HG03045 (cell line): ENCODE data around the gene CCDC68.

Experiments used
- ATAC-seq: cut with Tn5 transposase; IDR thresholded peaks from one replicate; pipeline ENCODE4 v1.9.1; 2021; ENCODE audit warnings: mild to moderate bottlenecking, moderate library complexity; ENCODE audit not compliant: unreplicated experiment

Gene CCDC68

DNA sequence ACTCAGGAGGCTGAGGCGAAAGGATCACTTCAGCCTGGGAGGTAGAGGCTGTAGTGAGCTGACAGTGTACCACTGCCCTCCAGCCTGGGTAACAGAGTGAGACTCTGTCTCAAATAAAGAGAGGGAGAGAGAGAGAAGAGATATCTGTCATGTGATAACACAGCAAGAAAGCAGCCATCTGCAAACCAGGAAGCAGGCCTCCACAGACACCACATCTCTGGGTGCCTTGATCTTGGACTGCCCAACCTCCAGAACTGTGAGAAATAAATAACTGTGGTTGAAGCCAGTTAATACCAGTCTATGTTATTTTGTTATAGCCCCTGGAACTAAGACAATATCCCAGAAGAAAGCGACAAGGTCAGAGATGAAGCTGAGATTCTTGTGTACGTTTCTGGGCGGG lies 2.6 kb upstream of the CCDC68 start:
- ATAC-seq, result no peak

DNA sequence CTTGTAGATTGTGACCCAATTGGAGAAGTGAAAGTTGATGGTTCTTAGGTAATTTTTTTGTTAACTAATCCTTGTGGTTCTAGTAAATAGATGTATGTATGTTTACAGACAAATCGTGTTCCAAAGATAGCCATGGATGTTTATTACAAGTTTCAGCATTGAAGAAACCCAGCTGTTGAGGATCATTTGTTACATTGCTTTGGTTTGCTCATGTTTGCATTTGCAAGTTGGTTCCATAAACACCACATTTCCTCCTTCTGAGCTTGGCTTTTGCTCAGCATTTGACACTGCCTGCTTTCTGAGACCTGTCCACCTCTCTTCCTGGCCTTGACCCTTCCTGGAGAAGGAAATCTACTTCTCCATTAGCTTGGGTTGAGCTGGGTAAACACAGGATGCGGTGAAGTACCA lies 1.8 kb upstream of the CCDC68 start:
- no peak for ATAC-seq

DNA sequence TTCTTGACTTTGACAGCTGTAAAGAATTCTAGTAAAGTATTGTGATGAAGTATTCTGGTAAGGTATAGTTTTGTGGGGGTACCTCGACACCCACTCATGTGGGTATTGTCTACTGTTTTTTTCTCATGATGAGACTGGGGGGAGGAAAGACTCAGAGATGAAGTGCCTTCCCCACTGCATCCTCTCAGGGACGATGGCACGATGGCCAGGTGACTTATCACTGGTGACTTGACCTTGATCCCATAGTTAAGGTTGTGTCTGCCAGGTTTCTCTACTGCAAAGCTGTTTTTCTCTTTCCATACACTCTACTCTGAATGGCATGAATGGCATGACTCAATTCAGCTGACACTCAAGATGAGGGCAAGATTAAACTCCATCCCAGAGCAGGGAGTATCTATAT lies 936 bp upstream of the CCDC68 start:
- no peak for ATAC-seq

DNA sequence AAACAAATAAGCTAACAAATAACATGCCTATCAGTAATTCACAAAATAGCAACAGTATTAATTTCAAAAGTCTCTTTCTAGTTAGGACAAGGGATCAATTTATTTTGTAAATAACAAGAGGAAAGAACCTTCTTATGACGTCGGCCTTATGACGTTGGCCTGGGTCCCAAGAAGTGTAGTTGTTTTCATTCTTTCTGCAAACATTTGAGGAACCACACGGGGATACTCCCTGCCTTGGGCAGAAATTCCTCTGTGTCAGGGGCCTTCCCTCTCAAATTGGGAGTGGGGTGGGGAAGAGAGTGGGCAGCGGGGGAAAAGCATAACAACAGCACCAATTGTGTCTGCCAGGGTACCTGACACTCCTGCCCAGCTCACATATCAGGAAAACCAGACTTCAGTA lies 1.3 kb downstream of the CCDC68 start:
- ATAC-seq, result no peak

DNA sequence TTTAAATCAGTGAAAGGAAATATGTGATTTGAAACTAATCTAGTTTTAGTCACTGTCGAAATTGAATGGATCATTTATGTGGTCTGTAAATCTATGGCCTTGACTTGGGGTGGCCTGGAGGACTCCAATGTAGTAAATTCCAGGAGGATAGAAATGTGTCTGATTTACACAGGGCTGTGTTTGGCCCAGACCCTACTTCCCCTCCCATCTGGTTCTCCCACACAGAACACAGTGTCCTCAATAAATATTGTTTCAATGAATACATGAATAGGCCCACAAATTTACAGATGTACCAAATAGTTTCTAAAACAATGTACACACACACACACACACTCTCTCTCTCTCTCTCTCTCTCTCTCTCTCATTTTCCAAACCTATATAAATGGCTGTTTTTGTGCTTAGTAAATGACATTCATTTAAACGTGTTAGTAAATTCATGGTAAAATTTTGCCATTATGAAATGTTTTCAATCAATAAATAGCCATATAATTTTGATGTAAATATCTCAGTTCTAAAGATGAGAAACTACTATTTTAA lies 1.9 kb downstream of the CCDC68 start:
- ATAC-seq, result no peak

DNA sequence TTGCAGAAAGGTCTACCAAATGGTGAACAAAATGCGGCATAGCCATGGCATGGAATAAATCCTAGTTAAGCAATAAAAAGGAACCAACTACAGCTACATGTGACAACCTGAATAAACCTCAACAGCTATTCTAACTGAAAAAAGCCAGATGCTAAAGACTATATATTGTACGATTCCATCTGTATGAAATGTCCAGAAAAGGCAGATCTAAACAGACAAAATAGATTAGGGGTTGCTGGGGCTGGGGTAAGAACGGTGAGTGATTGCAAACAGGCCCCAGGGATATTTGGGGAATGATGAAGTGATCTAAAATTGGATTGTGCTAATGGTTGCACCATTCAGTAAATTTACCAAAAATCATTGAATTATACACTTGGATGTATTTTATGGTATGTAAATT lies 2.8 kb downstream of the CCDC68 start:
- ATAC-seq, result no peak

DNA sequence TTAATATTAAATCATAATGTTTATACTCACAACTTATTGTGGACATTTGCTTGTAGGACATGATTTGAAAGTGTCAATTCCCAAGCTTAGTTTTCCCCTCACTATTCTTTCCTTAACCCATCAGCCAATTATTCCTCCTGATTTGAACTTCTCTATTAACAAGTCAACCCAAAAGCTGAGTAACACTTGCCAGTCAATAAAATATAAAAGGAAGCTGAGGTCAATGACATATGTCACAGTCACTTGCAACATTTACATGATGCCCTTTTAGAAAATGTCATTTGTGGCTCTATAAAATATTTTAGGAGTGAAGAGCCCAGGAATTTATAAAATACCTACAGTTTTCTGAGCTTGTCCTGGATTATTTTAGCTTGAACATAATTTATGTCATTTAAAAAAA lies 7.2 kb downstream of the CCDC68 start:
- no peak for ATAC-seq

DNA sequence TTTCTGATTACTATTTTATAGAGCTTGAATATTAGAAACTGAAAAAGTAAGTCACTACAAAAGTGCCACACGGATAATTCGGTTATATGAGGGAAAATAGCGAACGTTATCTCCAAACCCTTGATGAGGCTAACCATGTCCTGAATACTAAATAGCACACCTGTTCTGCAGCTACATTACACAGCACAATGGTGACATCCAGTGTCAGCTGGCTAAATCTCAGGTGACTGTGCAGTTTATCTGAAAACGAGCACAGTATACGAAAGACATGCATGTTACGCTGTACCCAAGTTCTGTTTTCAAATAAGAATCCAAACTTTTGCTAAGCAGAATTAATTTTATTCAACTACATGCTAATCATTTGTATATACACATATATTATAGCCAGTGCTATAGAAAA lies 9.0 kb downstream of the CCDC68 start:
- no peak for ATAC-seq

DNA sequence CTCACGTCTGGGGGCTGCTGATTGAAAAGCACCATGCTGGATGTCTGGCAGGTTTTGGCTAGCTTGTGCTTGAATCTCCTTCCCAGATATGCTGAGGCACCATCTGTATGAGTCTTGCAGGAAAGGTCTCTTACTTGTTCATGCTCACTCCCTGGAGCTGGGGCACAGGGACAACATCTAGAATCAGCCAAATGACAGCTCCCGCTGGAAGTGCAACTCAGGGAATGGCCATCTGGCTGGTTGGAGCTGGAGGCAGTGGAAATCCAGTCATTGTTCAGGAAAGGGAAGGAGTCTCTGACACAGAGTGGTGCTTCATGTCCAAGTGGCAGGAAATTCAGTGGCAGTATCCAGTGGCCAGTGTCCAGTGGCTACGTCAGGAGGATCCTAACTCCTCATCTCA lies 9.7 kb downstream of the CCDC68 start:
- no peak for ATAC-seq

DNA sequence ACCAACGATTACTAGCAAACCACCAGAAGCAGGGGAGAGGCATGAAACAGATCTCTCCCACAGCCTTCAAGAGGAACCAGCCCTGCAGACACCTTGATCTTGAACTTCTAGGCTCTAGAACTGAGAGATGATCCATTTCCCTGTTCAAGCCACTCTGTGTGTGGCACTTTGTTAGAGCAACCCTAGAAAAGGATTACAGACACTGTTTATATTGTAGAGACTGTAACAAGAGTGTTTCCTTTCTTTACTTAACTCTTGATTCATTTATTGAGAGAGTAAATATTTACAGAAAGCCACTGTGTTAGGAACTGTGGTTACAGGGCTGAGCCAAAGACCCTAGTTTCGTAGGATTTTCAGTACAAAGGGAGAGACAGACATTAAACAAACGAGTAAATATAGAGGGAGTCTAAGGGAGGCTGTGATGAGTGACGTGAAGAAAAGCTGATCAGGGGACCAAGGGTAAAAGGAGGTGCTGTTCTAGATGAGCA lies 10.9 kb downstream of the CCDC68 start:
- ATAC-seq, result no peak

DNA sequence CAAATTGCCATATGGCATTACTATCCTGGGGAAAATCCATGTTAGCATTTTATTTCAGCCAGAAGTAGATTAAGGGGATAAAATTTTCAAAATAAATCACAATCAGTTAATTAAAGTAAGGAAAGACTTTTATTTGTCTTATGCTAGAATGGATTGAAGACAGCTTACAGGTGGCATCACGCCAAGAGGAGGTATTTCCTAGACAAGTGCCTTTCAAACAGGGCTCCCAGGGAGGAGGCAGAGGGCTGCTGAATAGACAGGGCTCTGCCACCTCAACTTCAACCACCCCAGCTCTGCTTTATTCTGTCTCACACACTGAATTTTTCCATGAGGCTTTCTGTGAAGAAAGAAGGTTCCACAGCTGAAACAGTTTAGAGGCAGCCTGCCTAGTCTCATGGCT lies 12.2 kb downstream of the CCDC68 start:
- ATAC-seq, result no peak

DNA sequence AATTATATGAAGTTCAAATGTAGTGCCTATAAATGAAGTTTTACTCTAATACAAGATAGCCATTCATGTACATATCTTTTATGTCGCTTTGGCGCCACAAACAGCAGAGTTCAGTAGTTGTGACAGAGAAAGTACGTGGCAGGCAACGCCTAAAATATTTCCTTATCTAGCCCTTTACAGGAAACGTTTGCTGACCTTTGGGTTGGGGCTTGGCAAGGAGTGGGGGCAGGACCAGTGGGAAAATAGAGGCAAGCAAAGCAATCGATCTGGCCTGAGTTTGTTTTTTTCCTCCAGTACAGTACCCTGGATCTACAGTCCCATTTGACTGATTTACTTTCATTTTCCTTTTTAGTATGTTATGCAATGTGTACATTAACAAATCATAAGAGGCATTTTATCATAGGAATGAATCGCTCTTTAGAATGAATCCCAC lies 13.1 kb downstream of the CCDC68 start:
- ATAC-seq, result peak; percentile 74

DNA sequence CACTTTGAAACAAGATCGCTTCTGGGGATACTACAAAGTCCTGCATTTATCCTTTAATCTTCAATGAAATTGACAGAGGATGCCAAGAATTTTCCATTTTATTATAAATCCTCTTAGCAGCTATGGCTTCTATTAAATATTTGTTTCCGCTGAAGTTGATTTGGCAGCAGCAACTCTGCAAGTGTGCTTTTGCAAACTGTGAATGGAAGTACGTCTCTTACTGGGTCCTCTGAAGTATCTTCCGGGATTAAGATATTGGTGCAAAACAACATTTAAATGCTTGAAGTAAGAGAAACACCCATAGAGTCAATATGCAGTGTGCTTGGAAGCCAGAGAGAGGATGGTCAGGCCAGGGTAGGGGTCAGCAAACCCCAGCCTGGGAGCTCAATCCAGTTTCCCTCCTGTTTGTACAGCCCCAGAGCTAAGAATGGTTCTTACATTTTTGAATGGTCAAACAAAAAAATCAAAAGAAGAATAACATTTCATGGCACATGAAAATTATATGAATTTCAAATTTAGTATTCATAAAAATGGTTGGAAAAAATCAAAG lies 13.6 kb downstream of the CCDC68 start:
- no peak for ATAC-seq

DNA sequence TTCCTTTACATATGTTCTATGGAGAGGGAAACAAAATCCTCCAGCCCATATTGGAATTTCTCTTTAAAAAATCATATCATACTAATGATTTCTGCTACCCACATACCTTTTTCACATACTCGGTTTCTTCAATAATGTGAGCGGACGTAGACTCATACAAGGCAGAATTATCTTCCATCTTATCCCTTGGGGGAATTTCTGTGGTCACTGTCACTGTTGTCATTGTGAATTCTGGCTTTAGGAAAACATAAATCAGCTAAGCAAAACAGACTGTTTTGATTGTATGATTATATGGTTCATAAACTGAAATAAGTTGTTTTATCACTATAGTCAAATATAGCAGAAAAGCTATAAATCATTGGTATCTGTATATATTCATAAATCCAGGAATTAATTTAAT lies 16.7 kb downstream of the CCDC68 start:
- ATAC-seq, result no peak

DNA sequence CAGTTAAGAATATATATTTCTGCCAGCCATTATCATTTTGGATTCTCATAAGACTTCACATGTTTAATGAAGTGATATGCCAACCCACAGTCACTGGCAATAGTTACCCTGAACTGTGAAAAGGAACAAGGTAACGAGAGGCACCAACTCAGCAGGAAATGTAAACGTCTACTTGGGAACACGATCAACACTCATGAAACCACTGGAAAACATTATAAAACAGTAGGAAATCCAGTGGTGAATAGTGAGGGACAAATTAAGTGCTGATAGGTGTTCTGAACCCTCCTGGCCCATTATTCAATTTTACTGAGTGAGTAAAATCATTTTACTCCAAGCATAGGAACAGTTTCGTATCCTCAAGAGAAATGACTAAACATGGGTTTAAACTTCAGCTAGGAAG lies 17.1 kb downstream of the CCDC68 start:
- no peak for ATAC-seq

DNA sequence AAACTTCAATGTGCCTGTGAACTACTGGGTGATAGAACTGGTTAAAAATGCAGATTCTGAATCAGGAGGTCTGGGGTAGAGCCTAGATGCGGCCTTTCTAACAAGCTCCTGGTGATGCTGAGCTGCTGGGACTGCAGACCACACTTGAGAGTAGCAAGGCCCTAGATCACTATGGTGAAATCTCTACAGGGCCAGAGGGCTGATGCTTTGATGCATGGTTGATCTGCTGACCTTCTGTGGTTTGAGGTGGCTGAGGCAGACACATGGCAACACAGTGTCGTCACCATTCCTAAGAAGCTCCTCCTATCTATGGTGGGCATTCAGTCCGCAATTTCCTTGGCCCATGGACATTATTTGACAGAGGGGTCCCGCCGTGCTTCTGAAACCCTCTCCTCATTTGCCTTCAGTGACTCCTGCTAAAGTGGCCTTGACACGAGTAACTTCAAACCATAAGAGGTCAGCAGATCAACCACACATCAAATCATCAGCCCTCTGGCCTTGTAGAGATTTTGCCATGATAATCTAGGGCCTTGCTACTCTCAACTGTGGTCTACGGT lies 19.8 kb downstream of the CCDC68 start:
- no peak for ATAC-seq

DNA sequence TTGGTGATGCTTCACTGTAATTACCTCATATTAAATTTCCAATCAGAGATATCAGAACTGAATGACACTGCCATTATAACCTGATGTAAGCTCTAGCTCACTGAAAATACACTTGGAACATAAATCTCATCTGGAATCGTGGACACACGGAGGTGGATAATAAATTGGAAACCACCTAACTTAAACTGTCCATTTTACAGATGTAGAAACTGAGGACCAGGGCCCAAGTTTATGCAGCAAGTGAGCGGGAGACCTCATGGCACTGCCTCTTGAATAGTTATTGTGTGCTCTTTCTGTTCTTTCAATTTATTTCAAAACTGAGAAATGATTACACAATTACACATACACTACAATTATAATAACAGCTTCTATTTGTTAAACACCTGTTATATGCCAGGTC lies 20.8 kb downstream of the CCDC68 start:
- ATAC-seq, result no peak

DNA sequence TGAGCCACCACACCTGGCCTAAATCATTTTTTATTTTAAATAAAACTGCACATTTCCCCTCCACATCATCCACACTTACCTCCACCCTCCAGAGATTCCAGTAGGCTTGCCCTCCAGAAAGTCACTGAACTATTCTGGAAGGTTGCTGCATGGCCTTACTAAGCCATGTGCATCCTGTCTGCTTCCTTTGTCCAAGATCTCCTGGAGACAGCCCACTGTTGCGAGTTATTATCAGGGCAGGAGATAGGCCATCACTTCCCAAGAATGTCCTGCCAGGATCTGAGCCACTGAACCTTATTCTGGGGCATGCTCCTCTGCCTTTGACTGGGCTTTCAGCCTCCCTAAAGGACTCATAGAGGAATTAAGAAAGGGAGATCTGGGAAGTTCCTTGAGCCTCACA lies 26.8 kb downstream of the CCDC68 start:
- no peak for ATAC-seq

DNA sequence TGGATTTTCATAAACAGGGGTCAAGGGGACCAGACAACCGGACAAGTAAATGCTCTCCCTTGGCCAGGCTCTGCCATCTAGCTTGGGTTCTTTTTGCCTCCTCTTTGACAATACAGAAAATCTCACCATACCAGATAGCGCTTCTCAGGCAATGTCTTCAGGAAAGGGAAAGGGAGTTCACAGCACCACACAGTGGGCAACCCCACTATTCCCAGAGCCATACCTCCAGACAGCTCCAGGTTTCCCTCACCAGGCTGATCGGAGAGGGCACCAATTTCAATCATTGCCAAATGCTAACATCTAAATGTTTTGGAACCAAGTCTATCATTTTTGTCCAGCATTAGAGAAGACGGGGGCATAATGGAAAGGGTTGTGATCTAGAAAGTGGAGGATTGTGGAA lies 28.1 kb downstream of the CCDC68 start:
- ATAC-seq, result no peak

DNA sequence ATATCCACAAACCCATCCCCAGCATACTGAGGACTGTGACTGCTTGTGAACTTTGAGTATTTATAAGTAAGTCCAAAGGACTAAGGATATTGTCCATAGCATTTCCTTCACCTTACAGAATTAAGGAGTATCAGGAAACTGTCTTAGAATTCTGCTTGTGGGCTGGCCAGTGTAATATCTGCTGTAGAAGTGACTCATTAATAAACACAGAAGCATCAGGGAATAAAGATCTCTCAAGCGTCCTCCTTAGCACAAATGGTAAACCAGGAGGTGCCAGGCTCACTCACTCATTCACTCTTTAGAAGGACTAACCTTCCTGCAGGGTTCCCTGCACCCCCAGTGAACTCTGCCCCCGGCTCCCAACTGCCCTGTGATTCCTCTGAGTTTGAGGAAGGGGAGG lies 31.0 kb downstream of the CCDC68 start:
- no peak for ATAC-seq

DNA sequence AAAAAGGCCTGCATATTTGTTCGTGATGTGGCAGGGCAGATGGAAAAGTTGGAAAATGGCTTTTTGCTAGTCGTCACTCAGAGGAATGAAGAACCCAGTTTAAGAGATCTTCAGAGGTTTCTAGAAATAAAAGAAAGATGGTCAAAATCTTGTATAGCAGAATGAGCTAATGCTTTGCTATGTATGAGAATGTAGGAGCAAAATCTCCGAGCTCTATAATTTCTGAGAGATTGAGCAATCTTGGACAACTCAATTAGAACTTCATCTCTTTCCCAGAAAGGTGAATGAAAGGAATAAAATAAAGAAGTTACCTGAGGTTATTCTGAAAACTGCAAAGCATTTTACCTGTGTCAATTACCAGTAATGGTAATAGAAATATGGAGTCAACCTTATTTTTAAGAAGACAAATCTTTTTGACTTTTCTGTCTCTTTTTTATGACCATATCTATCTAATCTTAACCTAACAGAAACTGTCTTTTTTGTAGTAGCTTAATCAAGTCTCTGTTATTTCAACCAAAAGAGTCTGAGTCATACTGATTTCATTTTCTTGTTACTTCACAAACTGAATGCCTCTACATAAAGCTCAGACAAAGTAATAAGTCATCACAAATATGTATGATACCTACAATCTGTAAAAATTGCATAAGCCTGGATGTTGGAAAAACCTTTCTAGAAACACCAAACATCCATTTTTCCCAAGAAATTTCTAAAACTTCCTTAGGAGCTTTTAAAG lies 32.5 kb downstream of the CCDC68 start:
- ATAC-seq, result no peak

DNA sequence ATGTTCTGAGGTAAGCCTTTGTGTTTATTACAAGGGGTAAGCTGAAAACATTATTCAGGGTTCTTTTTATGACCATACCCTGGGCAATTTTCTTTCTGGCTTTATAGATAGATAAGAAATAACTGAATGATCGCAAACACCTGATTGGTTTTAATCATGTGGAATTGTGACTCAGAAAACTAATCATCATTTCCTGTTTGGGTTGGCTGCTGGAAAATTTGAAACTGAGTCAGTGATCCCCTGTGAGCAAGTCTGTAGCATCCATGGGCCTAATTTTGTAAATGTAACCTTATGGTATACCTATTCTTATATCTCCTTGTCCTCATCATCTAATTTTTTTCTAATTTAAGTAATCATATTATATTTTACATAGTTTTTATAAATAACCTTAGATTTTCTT lies 34.3 kb downstream of the CCDC68 start:
- ATAC-seq, result no peak
